Peyer's patch (tissue), 4 donors: ENCODE data around the gene PKLR. TPM values are rescaled to one million over a fixed set of nuclear protein-coding genes. Genes with fewer than 3 reads are reported as not detected.

Experiments
- DNase-seq, 3 donors: peaks; one replicate each; pipeline ENCODE4 v3.0.0-alpha.2; 2017 to 2019
- H3K27ac ChIP-seq, 4 donors: fragments of 200-600 bp; sonication (generic); one replicate each; pipeline ENCODE4 v1.5.1; 2016 to 2019
- H3K27me3 ChIP-seq, 2 donors: fragments of 200-600 bp; sonication (generic); one replicate each; pipeline ENCODE4 v1.5.1; 2019
- H3K36me3 ChIP-seq, 3 donors: fragments of 200-600 bp; sonication (generic); one replicate each; pipeline ENCODE4 v1.5.1; 2016 to 2019
- H3K4me1 ChIP-seq, 4 donors: fragments of 200-600 bp; sonication (generic); one replicate each; pipeline ENCODE4 v1.5.1; 2016 to 2019
- H3K4me3 ChIP-seq, 4 donors: fragments of 200-600 bp; sonication (generic); 1 replicate in 3 of 4; 2 replicates in 1 of 4; pipeline ENCODE4 v1.5.1; 2016 to 2019; ENCODE audit warnings: mild to moderate bottlenecking in 1 of 4
- H3K9me3 ChIP-seq, 4 donors: fragments of 200-600 bp; sonication (generic); one replicate each; pipeline ENCODE4 v1.5.1; 2016 to 2019; ENCODE audit warnings: mild to moderate bottlenecking in 1 of 4
- CTCF ChIP-seq, 6 experiments: fragments of 450-650 bp in 4 of 6; fragments of 200-600 bp in 2 of 6; sonication (generic) in 1 of 6; IDR thresholded peaks; one replicate each; pipeline ENCODE4 v1.5.1; 2017 to 2019; ENCODE audit warnings: antibody characterized with exemption in 6 of 6, mild to moderate bottlenecking in 3 of 6, moderate library complexity in 1 of 6
- POLR2A ChIP-seq, 2 donors: fragments of 450-650 bp; IDR thresholded peaks; one replicate each; pipeline ENCODE4 v1.5.1; 2017; ENCODE audit warnings: antibody characterized with exemption in 2 of 2, mild to moderate bottlenecking in 2 of 2, moderate library complexity in 2 of 2
- total RNA-seq, 4 donors: library from RNA; depleted of rRNA; stranded (reverse); fragments of >200 nt; gene quantifications; one replicate each; pipeline ENCODE4 v1.1.0, GENCODE V29; 2016

PKLR gene
- total RNA-seq, 4 donors from 2014 or later = 35.7 to 50.5 (median 36.2) TPM; not detected in 1

- no peaks in the 10 kb centered on the region for H3K27me3 ChIP-seq
- H3K36me3 ChIP-seq = peaks cover 0 to 24% (median 0%) of the 10 kb centered on the region in 3 donors
- H3K4me1 ChIP-seq = peaks cover 7 to 25% (median 15%) of the 10 kb centered on the region in 4 donors
- DNase-seq = no peak
- peak overlapping the region; percentile 81 to 97 (median 89) for H3K27ac ChIP-seq
- H3K4me3 ChIP-seq = peak overlapping the region; percentile 68 to 93 (median 83)
- H3K9me3 ChIP-seq = no peaks in the 10 kb centered on the region
- no peak for TF ChIP-seq CTCF (IDR thresholded peaks at IDR 0.05)
- TF ChIP-seq POLR2A (IDR thresholded peaks at IDR 0.05) = no peak
Observed at GRCh38 chr1:155256058-155256852, 45.0 kb downstream of the PKLR start.

- peak within 1 kb of the TSS; percentile 68 to 93 (median 83) for H3K4me3 ChIP-seq
- H3K27ac ChIP-seq = peak within 1 kb of the TSS; percentile 81 to 97 (median 89)
- DNase-seq = peak; percentile 78 to 93 (median 91)
- TF ChIP-seq CTCF (IDR thresholded peaks at IDR 0.05) = no peak
- TF ChIP-seq POLR2A (IDR thresholded peaks at IDR 0.05) = peak; percentile 24 to 57
- no peaks in the 10 kb centered on the region for H3K27me3 ChIP-seq
- H3K4me1 ChIP-seq = peaks cover 4 to 24% (median 14%) of the 10 kb centered on the region in 4 donors
- peaks cover 0 to 24% (median 0%) of the 10 kb centered on the region in 3 donors for H3K36me3 ChIP-seq
- no peaks in the 10 kb centered on the region for H3K9me3 ChIP-seq
Observed at GRCh38 chr1:155255243-155256007, 45.8 kb downstream of the PKLR start, which contains the start of gene ENTREP3. TSS of gene ENTREP3 (minus strand) at chr1:155255483. CDS start at chr1:155254877, 606 bp downstream.

GRCh38 chr1:155254714-155255242 is 46.5 kb downstream of the PKLR start:
- peaks cover 4 to 27% (median 17%) of the 10 kb centered on the region in 4 donors for H3K4me1 ChIP-seq
- H3K27ac ChIP-seq = peak overlapping the region; percentile 81 to 97 (median 89)
- H3K4me3 ChIP-seq = peak overlapping the region; percentile 68 to 93 (median 83)
- H3K9me3 ChIP-seq = no peaks in the 10 kb centered on the region
- no peaks in the 10 kb centered on the region for H3K27me3 ChIP-seq
- no peak for DNase-seq
- TF ChIP-seq POLR2A (IDR thresholded peaks at IDR 0.05) (no peak), CTCF (IDR thresholded peaks at IDR 0.05) (no peak)
- H3K36me3 ChIP-seq = peaks cover 0 to 18% (median 0%) of the 10 kb centered on the region in 3 donors

- Histone ChIP-seq H3K9me3 (no peaks in the 10 kb centered on the region), H3K36me3 (peaks cover 0 to 14% (median 0%) of the 10 kb centered on the region in 3 donors), H3K27ac (peak overlapping the region in 3 of 4 donors; percentile 82 to 97 (median 96)), H3K4me3 (peak overlapping the region; percentile 68 to 93 (median 83)), H3K27me3 (no peaks in the 10 kb centered on the region), H3K4me1 (peaks cover 4 to 27% (median 17%) of the 10 kb centered on the region in 4 donors)
- TF ChIP-seq POLR2A (IDR thresholded peaks at IDR 0.05) (no peak), CTCF (IDR thresholded peaks at IDR 0.05) (no peak)
- no peak for DNase-seq
Observed at GRCh38 chr1:155254228-155254713, 47.0 kb downstream of the PKLR start.

- Histone ChIP-seq H3K27ac (no peak overlapping the region), H3K4me3 (peak overlapping the region in 2 of 4 donors; percentile 89 to 93), H3K27me3 (no peaks in the 10 kb centered on the region), H3K4me1 (peaks cover 4 to 27% (median 17%) of the 10 kb centered on the region in 4 donors), H3K36me3 (peaks cover 0 to 14% (median 0%) of the 10 kb centered on the region in 3 donors), H3K9me3 (no peaks in the 10 kb centered on the region)
- DNase-seq = no peak
- TF ChIP-seq POLR2A (IDR thresholded peaks at IDR 0.05) (no peak), CTCF (IDR thresholded peaks at IDR 0.05) (no peak)
Observed at GRCh38 chr1:155253797-155254196, 47.4 kb downstream of the PKLR start.
